HepG2 (cell line): Measurements from ENCODE around the gene CCNQ. TPM values are rescaled to one million over a fixed set of nuclear protein-coding genes. Genes with fewer than 3 reads are reported as not detected.

Source experiments
- ATRX ChIP-seq: sonication (generic); formaldehyde crosslinking; IDR thresholded peaks from 2 replicates; pipeline ENCODE4 v1.4.0; 2020; ENCODE audit warnings: missing genetic modification reagents, borderline replicate concordance
- MTERF4 ChIP-seq: sonication (generic); formaldehyde crosslinking; IDR thresholded peaks from 2 replicates; pipeline ENCODE4 v1.8.0; 2023; ENCODE audit warnings: mild to moderate bottlenecking, missing genetic modification reagents
- PAX8 ChIP-seq: sonication (generic); formaldehyde crosslinking; IDR thresholded peaks from 2 replicates; pipeline ENCODE4 v1.8.0; 2022; ENCODE audit warnings: mild to moderate bottlenecking, missing genetic modification reagents, borderline replicate concordance
- XRCC5 ChIP-seq: fragments of 200-400 bp; formaldehyde crosslinking; optimal IDR thresholded peaks from 2 replicates; pipeline ENCODE3; 2017; ENCODE audit warnings: mild to moderate bottlenecking, low read length
- YEATS4 ChIP-seq: sonication (generic); formaldehyde crosslinking; IDR thresholded peaks from 2 replicates; pipeline ENCODE4 v1.4.0; 2020; ENCODE audit warnings: missing genetic modification reagents, borderline replicate concordance
- ZC3H4 ChIP-seq: sonication (generic); formaldehyde crosslinking; IDR thresholded peaks from 2 replicates; pipeline ENCODE4 v1.4.0; 2020; ENCODE audit warnings: missing genetic modification reagents, borderline replicate concordance
- ZNF260 ChIP-seq: sonication (generic); formaldehyde crosslinking; IDR thresholded peaks from 2 replicates; pipeline ENCODE4 v1.4.0; 2020; ENCODE audit warnings: missing genetic modification reagents, low read depth, mild to moderate bottlenecking, borderline replicate concordance
- ZNF274 ChIP-seq: sonication (generic); formaldehyde crosslinking; IDR thresholded peaks from 2 replicates; pipeline ENCODE4 v1.5.1; 2020; ENCODE audit warnings: mild to moderate bottlenecking, missing genetic modification reagents
- ZNF34 ChIP-seq: sonication (generic); formaldehyde crosslinking; IDR thresholded peaks from 2 replicates; pipeline ENCODE4 v1.4.0; 2020; ENCODE audit warnings: mild to moderate bottlenecking, missing genetic modification reagents, borderline replicate concordance
- polyA plus RNA-seq, 8 experiments: library from polyadenylated mRNA; depleted of rRNA in 3 of 8; stranded (reverse) in 7 of 8; unstranded in 1 of 8; fragments of >200 nt; fragmentation: Illumina TruSeq in 4 of 8; extraction: Trizol in 4 of 8; gene quantifications; 2 replicates each; pipeline versions ENCODE4 v1.2.1 to v1.2.3, GENCODE V29; 2011 to 2016; ENCODE audit warnings: low read depth in 4 of 8, missing spikeins in 1 of 8, mixed read lengths in 1 of 8; ENCODE audit not compliant: insufficient read depth in 1 of 8
- total RNA-seq, 5 experiments: library from RNA; depleted of rRNA; stranded (reverse); fragments of >200 nt; fragmentation: Illumina TruSeq; extraction: Trizol; gene quantifications; 2 replicates each; pipeline ENCODE4 v1.2.3, GENCODE V29; 2016; ENCODE audit warnings: low read depth in 1 of 5
- TF ChIP-seq, protein P1 (sequence below): sonication (generic); formaldehyde crosslinking; IDR thresholded peaks from 2 replicates; pipeline ENCODE4 v1.5.1; 2020; ENCODE audit warnings: missing genetic modification reagents, mild to moderate bottlenecking, borderline replicate concordance
- TF ChIP-seq, protein P2 (sequence below): sonication (generic); formaldehyde crosslinking; IDR thresholded peaks from 2 replicates; pipeline ENCODE4 v1.4.0; 2020; ENCODE audit warnings: missing genetic modification reagents, borderline replicate concordance
- TF ChIP-seq, protein P3 (sequence below): sonication (generic); formaldehyde crosslinking; IDR thresholded peaks from 2 replicates; pipeline ENCODE4 v1.4.0; 2020; ENCODE audit warnings: mild to moderate bottlenecking, missing genetic modification reagents
- TF ChIP-seq, protein P4 (sequence below): sonication (generic); formaldehyde crosslinking; IDR thresholded peaks from 2 replicates; pipeline ENCODE4 v1.4.0; 2020; ENCODE audit warnings: missing genetic modification reagents

Gene CCNQ
- total and polyA plus RNA-seq, 2 of the 13 experiments (the other 11 are each of a cell fraction or from before 2014, with no cell fraction given): 15.0 to 25.5 TPM

- TF ChIP-seq, protein P1, sequence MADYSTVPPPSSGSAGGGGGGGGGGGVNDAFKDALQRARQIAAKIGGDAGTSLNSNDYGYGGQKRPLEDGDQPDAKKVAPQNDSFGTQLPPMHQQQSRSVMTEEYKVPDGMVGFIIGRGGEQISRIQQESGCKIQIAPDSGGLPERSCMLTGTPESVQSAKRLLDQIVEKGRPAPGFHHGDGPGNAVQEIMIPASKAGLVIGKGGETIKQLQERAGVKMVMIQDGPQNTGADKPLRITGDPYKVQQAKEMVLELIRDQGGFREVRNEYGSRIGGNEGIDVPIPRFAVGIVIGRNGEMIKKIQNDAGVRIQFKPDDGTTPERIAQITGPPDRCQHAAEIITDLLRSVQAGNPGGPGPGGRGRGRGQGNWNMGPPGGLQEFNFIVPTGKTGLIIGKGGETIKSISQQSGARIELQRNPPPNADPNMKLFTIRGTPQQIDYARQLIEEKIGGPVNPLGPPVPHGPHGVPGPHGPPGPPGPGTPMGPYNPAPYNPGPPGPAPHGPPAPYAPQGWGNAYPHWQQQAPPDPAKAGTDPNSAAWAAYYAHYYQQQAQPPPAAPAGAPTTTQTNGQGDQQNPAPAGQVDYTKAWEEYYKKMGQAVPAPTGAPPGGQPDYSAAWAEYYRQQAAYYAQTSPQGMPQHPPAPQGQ (CRISPR knock-in tag): no peak
- TF ChIP-seq, protein P2, sequence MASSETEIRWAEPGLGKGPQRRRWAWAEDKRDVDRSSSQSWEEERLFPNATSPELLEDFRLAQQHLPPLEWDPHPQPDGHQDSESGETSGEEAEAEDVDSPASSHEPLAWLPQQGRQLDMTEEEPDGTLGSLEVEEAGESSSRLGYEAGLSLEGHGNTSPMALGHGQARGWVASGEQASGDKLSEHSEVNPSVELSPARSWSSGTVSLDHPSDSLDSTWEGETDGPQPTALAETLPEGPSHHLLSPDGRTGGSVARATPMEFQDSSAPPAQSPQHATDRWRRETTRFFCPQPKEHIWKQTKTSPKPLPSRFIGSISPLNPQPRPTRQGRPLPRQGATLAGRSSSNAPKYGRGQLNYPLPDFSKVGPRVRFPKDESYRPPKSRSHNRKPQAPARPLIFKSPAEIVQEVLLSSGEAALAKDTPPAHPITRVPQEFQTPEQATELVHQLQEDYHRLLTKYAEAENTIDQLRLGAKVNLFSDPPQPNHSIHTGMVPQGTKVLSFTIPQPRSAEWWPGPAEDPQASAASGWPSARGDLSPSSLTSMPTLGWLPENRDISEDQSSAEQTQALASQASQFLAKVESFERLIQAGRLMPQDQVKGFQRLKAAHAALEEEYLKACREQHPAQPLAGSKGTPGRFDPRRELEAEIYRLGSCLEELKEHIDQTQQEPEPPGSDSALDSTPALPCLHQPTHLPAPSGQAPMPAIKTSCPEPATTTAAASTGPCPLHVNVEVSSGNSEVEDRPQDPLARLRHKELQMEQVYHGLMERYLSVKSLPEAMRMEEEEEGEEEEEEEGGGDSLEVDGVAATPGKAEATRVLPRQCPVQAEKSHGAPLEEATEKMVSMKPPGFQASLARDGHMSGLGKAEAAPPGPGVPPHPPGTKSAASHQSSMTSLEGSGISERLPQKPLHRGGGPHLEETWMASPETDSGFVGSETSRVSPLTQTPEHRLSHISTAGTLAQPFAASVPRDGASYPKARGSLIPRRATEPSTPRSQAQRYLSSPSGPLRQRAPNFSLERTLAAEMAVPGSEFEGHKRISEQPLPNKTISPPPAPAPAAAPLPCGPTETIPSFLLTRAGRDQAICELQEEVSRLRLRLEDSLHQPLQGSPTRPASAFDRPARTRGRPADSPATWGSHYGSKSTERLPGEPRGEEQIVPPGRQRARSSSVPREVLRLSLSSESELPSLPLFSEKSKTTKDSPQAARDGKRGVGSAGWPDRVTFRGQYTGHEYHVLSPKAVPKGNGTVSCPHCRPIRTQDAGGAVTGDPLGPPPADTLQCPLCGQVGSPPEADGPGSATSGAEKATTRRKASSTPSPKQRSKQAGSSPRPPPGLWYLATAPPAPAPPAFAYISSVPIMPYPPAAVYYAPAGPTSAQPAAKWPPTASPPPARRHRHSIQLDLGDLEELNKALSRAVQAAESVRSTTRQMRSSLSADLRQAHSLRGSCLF (CRISPR knock-in tag): no peak
- TF ChIP-seq ATRX (CRISPR knock-in tag): no peak
- TF ChIP-seq XRCC5: no peak
- peak; percentile 43; the same call in 1 of the 2 replicates for TF ChIP-seq YEATS4
- TF ChIP-seq, protein P3, sequence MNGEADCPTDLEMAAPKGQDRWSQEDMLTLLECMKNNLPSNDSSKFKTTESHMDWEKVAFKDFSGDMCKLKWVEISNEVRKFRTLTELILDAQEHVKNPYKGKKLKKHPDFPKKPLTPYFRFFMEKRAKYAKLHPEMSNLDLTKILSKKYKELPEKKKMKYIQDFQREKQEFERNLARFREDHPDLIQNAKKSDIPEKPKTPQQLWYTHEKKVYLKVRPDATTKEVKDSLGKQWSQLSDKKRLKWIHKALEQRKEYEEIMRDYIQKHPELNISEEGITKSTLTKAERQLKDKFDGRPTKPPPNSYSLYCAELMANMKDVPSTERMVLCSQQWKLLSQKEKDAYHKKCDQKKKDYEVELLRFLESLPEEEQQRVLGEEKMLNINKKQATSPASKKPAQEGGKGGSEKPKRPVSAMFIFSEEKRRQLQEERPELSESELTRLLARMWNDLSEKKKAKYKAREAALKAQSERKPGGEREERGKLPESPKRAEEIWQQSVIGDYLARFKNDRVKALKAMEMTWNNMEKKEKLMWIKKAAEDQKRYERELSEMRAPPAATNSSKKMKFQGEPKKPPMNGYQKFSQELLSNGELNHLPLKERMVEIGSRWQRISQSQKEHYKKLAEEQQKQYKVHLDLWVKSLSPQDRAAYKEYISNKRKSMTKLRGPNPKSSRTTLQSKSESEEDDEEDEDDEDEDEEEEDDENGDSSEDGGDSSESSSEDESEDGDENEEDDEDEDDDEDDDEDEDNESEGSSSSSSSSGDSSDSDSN: peak; percentile 7; the same call in 1 of the 2 replicates
- no peak for TF ChIP-seq PAX8 (CRISPR knock-in tag)
- no peak for TF ChIP-seq MTERF4 (CRISPR knock-in tag)
- no peak for TF ChIP-seq ZNF34 (CRISPR knock-in tag)
- TF ChIP-seq ZC3H4 (CRISPR knock-in tag): peak; percentile 91
- TF ChIP-seq ZNF274 (CRISPR knock-in tag): no peak
- TF ChIP-seq ZNF260 (CRISPR knock-in tag): no peak
- TF ChIP-seq, protein P4, sequence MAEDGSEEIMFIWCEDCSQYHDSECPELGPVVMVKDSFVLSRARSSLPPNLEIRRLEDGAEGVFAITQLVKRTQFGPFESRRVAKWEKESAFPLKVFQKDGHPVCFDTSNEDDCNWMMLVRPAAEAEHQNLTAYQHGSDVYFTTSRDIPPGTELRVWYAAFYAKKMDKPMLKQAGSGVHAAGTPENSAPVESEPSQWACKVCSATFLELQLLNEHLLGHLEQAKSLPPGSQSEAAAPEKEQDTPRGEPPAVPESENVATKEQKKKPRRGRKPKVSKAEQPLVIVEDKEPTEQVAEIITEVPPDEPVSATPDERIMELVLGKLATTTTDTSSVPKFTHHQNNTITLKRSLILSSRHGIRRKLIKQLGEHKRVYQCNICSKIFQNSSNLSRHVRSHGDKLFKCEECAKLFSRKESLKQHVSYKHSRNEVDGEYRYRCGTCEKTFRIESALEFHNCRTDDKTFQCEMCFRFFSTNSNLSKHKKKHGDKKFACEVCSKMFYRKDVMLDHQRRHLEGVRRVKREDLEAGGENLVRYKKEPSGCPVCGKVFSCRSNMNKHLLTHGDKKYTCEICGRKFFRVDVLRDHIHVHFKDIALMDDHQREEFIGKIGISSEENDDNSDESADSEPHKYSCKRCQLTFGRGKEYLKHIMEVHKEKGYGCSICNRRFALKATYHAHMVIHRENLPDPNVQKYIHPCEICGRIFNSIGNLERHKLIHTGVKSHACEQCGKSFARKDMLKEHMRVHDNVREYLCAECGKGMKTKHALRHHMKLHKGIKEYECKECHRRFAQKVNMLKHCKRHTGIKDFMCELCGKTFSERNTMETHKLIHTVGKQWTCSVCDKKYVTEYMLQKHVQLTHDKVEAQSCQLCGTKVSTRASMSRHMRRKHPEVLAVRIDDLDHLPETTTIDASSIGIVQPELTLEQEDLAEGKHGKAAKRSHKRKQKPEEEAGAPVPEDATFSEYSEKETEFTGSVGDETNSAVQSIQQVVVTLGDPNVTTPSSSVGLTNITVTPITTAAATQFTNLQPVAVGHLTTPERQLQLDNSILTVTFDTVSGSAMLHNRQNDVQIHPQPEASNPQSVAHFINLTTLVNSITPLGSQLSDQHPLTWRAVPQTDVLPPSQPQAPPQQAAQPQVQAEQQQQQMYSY: no peak
Measured at GRCh38 chrX:153626863-153627674, 28.1 kb upstream of the CCNQ start (continued).
